ENCODE measurements around the gene CDK10. TPM values are rescaled to one million over a fixed set of nuclear protein-coding genes. Genes with fewer than 3 reads are reported as not detected.

CDK10 gene
- total and polyA plus RNA-seq, 9 of the 15 experiments (the other 6 are each of a cell fraction or from before 2014, with no cell fraction given), result 2.0 to 85.1 (median 40.1) TPM

DNA sequence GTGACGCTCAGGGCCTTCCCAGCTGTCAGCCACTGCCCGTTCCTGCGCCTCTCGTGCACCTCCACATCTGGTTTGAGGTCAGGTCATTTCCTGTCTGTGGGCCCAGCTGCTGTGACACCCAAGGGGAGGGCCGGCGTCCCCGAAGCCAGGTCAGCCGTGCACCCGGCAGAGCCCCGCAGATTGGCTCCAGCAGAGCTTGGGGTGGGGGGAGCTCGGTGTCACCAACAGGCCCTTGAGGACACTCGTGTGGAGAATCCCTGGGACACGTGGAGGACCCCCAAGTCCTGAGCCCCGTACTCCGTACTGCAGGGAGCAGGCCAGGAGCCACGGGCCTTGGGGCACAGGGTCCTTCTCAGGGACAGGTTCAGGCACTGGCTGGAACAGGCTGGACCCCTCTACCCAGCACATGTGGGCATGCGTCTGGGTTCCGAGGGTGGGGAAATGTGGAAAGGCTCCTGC, 10.2 kb downstream of the CDK10 start (continued):
- TF ChIP-seq, protein P1, sequence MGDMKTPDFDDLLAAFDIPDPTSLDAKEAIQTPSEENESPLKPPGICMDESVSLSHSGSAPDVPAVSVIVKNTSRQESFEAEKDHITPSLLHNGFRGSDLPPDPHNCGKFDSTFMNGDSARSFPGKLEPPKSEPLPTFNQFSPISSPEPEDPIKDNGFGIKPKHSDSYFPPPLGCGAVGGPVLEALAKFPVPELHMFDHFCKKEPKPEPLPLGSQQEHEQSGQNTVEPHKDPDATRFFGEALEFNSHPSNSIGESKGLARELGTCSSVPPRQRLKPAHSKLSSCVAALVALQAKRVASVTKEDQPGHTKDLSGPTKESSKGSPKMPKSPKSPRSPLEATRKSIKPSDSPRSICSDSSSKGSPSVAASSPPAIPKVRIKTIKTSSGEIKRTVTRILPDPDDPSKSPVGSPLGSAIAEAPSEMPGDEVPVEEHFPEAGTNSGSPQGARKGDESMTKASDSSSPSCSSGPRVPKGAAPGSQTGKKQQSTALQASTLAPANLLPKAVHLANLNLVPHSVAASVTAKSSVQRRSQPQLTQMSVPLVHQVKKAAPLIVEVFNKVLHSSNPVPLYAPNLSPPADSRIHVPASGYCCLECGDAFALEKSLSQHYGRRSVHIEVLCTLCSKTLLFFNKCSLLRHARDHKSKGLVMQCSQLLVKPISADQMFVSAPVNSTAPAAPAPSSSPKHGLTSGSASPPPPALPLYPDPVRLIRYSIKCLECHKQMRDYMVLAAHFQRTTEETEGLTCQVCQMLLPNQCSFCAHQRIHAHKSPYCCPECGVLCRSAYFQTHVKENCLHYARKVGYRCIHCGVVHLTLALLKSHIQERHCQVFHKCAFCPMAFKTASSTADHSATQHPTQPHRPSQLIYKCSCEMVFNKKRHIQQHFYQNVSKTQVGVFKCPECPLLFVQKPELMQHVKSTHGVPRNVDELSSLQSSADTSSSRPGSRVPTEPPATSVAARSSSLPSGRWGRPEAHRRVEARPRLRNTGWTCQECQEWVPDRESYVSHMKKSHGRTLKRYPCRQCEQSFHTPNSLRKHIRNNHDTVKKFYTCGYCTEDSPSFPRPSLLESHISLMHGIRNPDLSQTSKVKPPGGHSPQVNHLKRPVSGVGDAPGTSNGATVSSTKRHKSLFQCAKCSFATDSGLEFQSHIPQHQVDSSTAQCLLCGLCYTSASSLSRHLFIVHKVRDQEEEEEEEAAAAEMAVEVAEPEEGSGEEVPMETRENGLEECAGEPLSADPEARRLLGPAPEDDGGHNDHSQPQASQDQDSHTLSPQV (IDR thresholded peaks at IDR 0.05), result no peak
- TF ChIP-seq POLR2A (conservative IDR thresholded peaks at IDR 0.05) (peak; percentile 65), SUPT5H (IDR thresholded peaks at IDR 0.05) (peak; percentile 59), BRF1 (IDR thresholded peaks at IDR 0.05; ENCODE audit: borderline replicate concordance, extremely low read depth, insufficient read length) (no peak)

DNA sequence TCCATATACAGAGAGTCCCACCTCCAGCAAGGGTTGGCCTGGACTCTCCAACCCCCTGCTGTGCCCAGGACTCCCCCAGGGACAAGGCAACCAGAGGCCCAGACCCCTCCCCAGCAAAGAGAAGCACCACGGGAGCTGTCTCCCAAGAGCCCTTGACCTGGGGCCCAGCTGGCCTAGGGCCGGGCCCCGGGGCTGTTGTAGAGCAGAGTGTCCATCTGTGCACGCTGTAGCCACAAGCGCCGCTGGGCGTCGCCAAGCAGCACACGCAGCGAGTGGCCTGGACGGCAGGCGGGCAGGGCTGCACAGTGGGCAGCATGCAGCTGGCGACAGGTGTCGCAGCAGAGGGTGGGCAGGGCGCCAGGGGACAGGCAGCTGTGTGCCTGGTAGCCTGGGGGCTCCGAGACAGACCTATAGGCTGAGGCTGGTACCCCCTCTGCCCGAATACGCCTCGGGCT, 10.7 kb downstream of the CDK10 start:
- intact Hi-C loops (cut with micrococcal nuclease), result no loop called here
- Histone ChIP-seq H3K4me3 (no peak overlapping the region), H3K36me3 (ENCODE audit: control insufficient read depth, insufficient read depth, low read length) (peaks cover 57% of the 10 kb centered on the region; the same call in 2 of the 3 replicates), H3K9me3 (replicated peaks; ENCODE audit: control insufficient read depth, insufficient read depth, low read depth, low read length) (no peaks in the 10 kb centered on the region), H3K9ac (ENCODE audit: insufficient read depth in 1 of 2, low read depth in 2 of 2, low read length in 2 of 2) (peak overlapping the region in 1 of 2 experiments; percentile 37; a peak in 1 of 4 replicates), H3K27me3 (ENCODE audit: control insufficient read depth in 2 of 2, insufficient read depth in 2 of 2, low read length in 2 of 2) (no peaks in the 10 kb centered on the region), H3K79me2 (ENCODE audit: control insufficient read depth, insufficient read depth, low read length) (peaks cover 9% of the 10 kb centered on the region), H3K4me2 (ENCODE audit: insufficient read depth, low read length) (no peak overlapping the region), H4K20me1 (replicated peaks; ENCODE audit: control insufficient read depth, insufficient read depth, low read length) (peaks cover 4% of the 10 kb centered on the region; the same call in 1 of the 2 replicates), H3K9me1 (ENCODE audit: control insufficient read depth, insufficient read depth, low read length) (peaks cover 11% of the 10 kb centered on the region), H2AFZ (ENCODE audit: low read depth, low read length) (no peak overlapping the region), H3K4me1 (replicated peaks in 1 of 2; ENCODE audit: control insufficient read depth in 2 of 2, insufficient read depth in 2 of 2, low read length in 2 of 2) (peaks cover 9 to 73% of the 10 kb centered on the region in 2 experiments), H3K27ac (ENCODE audit: extremely low read depth, low read depth, low read length) (no peak overlapping the region)
- no peak for TF ChIP-seq NCOR1 (IDR thresholded peaks at IDR 0.05)
- TF ChIP-seq RBM22 (IDR thresholded peaks at IDR 0.05; ENCODE audit: low read depth, low read length, poor library complexity, severe bottlenecking), result peak; percentile 32
- TF ChIP-seq NFIC (IDR thresholded peaks at IDR 0.05), result peak; percentile 20; the same call in 1 of the 2 replicates
- 0 out of 2 replicates have a peak, but pooled peaks have one; percentile 22 for TF ChIP-seq ZBTB7A (IDR thresholded peaks at IDR 0.05; ENCODE audit: borderline replicate concordance, control insufficient read depth, low read depth, low read length)
- TF ChIP-seq POLR2G (IDR thresholded peaks at IDR 0.05; ENCODE audit: low read depth, low read length), result peak; percentile 64
- TF ChIP-seq ZNF507 (tag; conservative IDR thresholded peaks at IDR 0.05), result no peak
- peak; percentile 5; the same call in 1 of the 2 replicates for TF ChIP-seq RBFOX2 (IDR thresholded peaks at IDR 0.05; ENCODE audit: low read depth, low read length)
- TF ChIP-seq PRMT5 (CRISPR knock-in tag; IDR thresholded peaks at IDR 0.05), result no peak
- DNase-seq (ENCODE audit: extremely low read depth in 1 of 4, low spot score in 3 of 4) (peak in 1 of 4 experiments; percentile 14), ATAC-seq (no peak), FAIRE-seq (no peak)
- 96% methylated on average over 18 of the region's 19 CpGs for WGBS (ENCODE audit: insufficient coverage, low coverage, missing lambda C conversion rate)
- ChIA-PET CTCF (ENCODE audit: low intra/inter-chr PET ratio) (interaction anchor here (0.6 kb wide), 1 partner anchor 166 kb away, joined by 3 read pairs; no protein-coding TSS in a partner anchor), POLR2A (interaction anchor here (0.6 to 1.7 kb wide), 5 partner anchors 8 to 167 kb away, joined by 3 to 9 read pairs (median 3); partner anchors contain the start of gene CDK10)
- in situ Hi-C loops (cut with MboI), result no loop called here
- BruUV-seq (replicated peaks), result no TSS peak
